ENCODE measurements around the gene PIP4K2B.
"Not testable (repeated sequence)": the region's sequence is repeated elsewhere in the genome, so short reads cannot be mapped to it uniquely, and the experiment has no call there.

The PIP4K2B gene

DNA sequence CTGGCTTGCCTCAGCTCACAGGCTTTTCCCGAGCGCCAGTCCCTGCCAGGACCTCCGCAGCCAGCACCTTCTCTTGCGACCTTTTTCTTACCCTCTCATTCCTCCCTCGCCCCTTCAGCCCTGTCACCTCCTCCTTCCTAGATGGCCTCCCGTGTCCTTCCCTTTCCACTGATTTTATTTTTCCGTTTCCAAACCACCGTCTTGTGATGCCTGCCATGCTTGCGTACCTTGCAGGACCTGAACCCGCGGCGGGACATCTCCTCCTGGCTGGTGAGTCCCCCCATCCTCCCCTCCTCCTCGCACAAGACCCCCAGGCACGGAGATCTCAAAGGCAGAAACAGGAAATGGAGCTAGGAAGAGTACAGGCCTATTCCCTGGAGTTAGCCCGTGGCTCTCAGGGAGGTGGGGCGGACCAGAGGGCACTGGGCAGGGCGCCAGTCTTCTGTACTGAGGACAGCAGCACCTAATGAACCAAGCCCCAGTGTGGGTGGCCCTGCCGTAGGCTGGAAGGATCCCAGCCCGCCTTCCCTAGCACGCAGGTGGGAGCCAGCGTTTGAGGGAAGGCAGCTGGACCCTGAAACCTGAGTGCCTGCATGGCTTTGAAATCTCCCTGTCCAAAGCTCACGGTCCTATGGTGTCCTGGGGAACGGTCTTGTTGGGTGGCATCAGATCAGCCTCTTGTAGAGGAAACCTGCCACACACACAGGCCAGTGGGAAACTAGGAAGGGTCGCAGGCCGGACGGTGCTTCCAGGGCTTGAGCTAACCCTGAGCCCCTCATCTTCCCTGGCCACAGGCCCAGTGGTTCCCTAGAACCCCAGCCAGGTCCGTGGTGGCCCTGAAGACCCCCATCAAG lies 68.6 kb downstream of the PIP4K2B start:
- no peak for DNase-seq (ENCODE audit: low read depth)

DNA sequence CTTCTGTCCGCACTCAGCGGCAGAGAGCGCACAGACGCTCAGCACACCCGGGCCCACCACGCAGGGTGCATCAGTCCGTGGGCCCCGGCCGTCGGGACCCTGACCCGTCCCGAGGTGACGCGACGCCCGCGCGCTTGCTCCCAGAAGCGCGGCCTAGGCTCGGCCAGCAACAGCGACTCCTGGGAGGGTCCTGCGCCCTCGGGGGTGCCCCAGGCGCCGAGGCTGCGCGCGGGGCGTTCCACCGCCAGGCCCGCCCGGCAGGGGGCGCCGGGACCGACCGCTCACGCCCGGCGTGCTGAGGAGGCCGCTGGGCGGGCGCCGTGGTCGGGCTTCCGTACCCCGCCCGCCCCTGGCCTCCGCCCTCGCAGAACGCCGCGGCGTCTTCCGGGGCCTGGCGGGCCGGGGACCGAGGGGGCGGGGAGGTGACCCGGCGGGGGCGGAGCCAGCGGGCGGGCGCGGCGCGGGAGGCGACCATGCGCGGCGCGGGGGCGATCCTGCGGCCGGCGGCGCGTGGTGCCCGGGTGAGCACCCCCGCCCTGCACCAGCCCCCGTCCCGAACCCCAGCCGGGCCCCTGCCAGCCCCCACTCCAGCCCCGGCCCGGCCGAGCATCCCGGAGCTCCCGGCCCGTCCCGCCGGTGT lies 69.3 kb downstream of the PIP4K2B start, which contains the start of gene CISD3:
CISD3 (plus strand) TSS at position 456 of the 640 bp plus-strand sequence; CDS start at position 474, 18 bp downstream.
- DNase-seq (ENCODE audit: low read depth): peak; percentile 63

DNA sequence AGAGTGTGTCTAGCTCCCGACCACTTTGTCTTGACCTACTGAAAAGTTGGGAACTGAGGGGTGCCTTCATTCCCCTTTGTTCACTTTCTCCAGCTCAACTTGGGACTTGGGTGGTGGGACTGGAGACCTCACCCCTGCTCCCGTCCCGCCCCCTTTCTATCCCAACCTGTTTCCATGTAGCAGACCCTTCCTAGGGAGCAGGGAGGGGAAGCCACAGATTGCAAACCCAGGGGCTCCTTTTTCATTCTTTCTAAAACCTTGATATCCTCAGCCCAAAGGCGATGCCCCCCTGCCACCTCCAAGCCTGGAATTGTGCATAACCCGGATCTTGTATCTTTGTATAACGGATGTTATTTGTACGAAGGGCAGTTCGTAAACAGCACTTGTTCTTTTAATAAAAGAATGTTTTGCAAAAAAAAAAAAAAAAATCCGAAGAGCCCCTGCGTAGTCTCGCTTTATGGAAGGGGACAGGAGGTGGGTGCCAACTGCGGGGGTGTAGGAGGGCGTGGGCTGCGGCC lies 69.9 kb downstream of the PIP4K2B start:
- DNase-seq (ENCODE audit: low read depth): no peak

DNA sequence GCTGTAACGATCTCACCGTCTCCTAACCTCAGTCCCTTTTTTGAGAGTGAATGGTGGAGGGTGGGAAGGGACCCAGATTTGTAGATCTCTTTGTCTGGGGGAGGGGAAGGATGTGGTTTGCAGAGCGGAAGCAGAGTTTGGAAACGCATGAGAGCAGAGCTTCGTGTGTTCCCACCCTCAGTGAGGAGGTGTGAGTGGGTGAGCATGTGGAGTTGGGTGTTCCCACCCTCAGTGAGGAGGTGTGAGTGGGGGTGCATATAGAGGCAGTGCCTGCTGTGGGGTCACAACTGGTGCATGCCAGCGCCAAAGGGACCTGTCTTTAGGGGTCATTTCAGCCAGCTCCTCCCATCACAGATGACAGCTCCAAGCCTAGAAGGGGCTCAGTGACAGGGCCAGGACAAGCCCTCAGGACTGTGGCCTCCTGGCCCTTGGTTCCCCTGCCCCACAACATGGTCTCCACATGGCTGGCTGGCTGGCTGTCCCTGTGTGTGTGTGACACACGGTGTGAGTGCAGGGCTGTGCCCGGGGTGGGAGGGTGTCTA lies 71.0 kb downstream of the PIP4K2B start:
- DNase-seq (ENCODE audit: low read depth): peak; percentile 24

DNA sequence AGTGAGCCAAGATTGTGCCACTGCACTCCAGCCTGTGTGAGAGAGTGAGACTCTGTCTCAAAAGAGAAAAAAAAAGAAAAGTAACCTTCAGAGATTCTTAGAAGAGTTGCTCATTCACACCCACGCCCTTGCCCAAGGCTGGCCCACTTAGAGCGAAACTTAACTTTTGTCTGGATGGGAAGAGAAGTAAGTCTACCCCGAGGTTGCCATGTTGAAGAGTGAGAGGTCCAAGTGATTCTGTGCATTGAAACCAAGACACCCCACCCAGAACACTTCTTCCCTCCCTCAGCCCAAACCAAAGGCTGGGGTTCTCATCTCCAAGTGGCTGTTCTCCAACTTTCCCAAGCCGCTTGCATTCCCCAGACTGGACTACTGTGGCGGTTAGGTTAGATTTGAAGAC lies 71.6 kb downstream of the PIP4K2B start:
- DNase-seq (ENCODE audit: low read depth): peak; percentile 30

DNA sequence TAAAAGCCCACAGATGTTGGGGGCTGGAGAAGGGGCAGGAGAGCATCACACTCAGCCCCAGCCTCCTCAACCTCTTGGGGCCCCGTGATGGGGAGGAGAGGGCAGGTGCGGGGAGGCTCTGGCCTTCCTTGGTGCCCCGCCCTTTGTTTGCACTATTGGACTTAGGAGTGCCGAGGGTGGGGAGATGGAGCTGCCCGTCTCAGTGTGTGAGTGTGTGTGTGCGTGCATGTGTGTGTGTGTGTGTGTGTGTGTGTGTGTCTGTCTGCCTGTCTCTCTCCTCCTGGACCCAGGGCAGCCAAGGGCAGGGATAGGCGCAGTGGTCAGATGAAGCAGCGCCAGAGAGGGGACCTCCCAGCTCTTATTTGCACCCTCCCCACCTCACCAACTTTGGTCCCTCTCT lies 73.2 kb downstream of the PIP4K2B start:
- DNase-seq (ENCODE audit: low read depth): not testable (repeated sequence)

DNA sequence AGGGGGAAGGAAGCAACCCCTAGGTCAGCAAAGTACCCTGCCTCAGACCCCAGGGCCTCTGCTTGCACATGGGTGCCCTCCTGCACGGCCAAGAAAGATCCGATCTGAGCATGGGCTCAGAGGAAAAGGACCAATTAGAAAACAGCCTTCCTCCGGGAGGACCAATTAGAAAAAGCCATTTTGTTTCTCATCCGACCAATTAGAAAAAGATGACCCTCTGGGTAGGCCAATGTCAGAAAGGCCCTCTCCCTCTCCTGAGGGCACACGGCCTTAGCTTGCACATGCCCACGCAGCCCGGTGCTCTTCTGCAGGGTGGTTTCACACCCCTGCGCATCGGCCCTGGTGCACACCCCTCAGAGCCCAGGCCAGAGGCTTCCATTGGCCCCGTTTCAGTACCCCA lies 74.3 kb downstream of the PIP4K2B start:
- no peak for DNase-seq (ENCODE audit: low read depth)

DNA sequence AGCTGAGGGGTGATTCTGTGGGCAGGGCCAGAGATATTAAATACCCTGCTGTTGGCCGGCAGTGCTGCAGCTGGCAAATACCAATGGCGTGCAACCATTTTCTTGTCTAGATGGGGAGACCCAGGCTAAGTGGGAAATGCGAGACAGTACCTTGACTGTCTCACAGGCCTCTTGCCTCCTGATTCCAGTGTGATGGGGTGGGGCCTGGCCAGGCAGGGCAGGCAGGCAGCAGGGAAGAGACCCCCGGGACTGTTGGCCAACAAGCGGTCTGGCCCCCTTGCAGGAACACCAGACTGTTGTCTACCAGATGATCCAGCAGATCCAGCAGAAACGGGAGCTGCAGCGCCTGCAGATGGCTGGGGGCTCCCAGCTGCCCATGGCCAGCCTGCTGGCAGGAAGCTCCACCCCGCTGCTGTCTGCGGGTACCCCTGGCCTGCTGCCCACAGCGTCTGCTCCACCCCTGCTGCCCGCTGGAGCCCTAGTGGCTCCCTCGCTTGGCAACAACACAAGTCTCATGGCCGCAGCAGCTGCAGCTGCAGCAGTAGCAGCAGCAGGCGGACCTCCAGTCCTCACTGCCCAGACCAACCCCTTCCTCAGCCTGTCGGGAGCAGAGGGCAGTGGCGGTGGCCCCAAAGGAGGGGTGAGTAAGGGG lies 74.9 kb downstream of the PIP4K2B start:
- DNase-seq (ENCODE audit: low read depth): no peak

DNA sequence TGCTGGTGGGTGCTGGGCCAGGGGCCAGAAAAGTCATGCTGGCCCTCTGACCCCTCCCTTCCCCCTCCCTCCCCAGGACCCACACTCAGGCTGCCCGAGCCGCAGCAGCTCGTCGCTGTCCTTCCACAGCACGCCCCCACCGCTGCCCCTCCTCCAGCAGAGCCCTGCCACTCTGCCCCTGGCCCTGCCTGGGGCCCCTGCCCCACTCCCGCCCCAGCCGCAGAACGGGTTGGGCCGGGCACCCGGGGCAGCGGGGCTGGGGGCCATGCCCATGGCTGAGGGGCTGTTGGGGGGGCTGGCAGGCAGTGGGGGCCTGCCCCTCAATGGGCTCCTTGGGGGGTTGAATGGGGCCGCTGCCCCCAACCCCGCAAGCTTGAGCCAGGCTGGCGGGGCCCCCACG lies 77.6 kb downstream of the PIP4K2B start:
- no peak for DNase-seq (ENCODE audit: low read depth)

DNA sequence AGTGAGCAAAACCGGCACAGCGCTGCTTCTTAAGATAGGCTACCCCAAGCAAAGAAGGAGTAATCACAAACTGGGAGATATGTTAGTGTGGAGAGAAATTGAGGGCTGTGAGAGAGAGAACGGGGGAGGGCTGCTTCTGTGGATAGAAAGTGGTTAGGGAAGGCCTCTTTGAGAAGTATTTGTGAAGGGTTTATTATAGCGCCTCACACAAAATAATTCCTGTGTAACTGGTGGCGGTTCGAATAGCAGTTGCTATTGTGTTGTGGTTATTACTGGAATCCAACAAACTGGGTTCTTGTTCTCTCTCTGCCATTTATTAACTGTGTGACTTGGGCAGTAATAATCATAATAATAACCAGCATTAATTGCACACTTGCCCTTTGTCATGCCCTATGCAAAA lies 78.4 kb downstream of the PIP4K2B start:
- no peak for DNase-seq (ENCODE audit: low read depth)

DNA sequence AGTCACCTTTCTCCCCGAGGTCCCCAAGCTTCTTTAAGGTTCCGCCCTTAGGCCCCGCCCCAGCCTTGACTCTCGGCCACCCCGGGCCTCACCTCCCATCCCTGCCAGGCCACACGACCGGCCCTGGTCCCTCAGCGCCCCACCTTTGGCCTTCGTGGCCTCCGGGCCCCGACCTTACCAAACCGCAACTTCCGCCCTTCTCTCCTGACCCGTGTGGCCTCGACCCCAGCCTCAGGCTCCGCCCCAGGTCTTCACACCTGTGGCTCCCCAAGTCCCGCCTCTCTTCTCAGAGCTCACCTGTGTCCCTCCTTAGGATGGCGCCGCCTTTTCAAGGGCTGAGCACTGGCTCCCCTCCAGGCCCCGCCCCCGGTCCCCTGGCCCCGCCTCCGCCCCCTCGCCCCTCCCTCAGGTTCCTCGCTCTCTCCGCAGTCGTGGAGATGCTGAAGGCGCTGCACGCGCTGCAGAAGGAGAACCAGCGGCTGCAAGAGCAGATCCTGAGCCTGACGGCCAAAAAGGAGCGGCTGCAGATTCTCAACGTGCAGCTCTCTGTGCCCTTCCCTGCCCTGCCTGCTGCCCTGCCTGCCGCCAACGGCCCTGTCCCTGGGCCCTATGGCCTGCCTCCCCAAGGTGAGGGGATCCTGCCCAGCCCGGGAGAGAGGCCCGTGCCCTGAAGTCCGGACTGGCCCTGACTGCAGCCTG lies 79.3 kb downstream of the PIP4K2B start:
- no peak for DNase-seq (ENCODE audit: low read depth)

DNA sequence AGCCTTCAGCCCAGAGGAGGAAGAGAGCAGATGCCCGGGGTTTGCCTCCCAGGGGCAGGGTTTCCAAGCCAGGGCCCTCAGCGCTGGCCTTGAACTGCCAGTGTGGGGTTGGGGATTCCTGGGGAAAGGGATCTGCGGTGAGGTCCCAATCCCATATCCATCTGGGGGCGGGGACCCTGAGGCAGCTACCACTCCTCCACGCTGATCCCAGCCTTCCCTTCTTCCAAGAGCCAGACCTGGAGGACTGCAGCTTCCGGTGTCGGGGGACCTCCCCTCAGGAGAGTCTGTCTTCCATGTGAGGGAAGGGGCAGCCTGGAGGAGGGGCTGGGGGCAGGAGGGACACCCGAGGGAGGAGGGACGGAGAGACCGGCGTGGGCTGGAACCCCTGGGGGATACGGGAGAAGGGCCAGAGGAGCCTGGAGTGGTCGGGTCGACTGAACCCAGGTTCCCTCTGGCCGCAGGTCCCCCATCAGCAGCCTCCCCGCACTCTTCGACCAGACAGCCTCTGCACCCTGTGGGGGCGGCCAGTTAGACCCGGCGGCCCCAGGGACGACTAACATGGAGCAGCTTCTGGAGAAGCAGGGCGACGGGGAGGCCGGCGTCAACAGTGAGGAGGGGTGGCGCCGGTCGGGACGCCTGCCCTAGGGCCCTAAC lies 79.9 kb downstream of the PIP4K2B start:
- DNase-seq (ENCODE audit: low read depth): no peak

DNA sequence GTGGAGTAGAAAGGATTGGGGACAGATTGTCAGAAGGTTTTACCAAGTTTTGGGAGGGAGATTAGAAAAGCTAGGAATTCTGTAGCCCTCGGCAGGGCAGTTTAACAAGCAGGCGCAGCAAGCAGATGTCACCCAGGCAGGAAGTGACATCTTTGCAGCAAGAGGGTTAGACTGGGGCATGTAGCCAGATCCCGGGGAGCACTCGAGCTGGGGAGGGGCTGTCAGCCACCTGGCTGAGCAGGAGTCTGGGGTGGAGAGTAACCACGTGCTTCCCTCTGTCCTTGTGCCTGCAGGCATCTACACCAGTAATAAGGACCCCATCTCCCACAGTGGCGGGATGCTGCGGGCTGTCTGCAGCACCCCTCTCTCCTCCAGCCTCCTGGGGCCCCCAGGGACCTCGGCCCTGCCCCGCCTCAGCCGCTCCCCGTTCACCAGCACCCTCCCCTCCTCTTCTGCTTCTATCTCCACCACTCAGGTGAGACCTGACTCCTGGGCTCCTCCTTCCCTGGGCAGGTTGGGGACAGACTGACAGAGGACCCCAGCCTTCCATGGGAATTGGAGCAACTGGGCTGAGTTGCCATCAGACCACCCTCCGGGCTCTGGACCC lies 82.1 kb downstream of the PIP4K2B start:
- no peak for DNase-seq (ENCODE audit: low read depth)

DNA sequence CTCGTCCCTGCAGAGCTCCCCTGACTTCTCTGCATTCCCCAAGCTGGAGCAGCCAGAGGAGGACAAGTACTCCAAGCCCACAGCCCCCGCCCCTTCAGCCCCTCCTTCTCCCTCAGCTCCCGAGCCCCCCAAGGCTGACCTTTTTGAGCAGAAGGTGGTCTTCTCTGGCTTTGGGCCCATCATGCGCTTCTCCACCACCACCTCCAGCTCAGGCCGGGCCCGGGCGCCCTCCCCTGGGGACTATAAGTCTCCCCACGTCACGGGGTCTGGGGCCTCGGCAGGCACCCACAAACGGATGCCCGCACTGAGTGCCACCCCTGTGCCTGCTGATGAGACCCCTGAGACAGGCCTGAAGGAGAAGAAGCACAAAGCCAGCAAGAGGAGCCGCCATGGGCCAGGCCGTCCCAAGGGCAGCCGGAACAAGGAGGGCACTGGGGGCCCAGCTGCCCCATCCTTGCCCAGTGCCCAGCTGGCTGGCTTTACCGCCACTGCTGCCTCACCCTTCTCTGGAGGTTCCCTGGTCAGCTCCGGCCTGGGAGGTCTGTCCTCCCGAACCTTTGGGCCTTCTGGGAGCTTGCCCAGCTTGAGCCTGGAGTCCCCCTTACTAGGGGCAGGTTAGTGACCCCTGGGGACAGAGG lies 82.9 kb downstream of the PIP4K2B start:
- DNase-seq (ENCODE audit: low read depth): no peak

Measured in stimulated activated CD8-positive, alpha-beta memory T cell treated with anti-CD3 and anti-CD28 coated beads, Interleukin-7, amount 100 ng/mL, for 24 hours (primary cell).